AG09309 (cell line): Measurements from ENCODE around the gene TSPAN15.

Experiments used
- DNase-seq: peaks from one replicate; pipeline ENCODE4 v3.0.0-alpha.2; 2010; ENCODE audit warnings: low read depth
- H3K4me3 ChIP-seq: 2 replicates; pipeline ENCODE4 v1.5.1; 2011; ENCODE audit warnings: mild to moderate bottlenecking, low read depth, low read length, moderate library complexity; ENCODE audit not compliant: control insufficient read depth
- CTCF ChIP-seq: IDR thresholded peaks from 2 replicates; pipeline ENCODE4 v1.5.1; 2011; ENCODE audit warnings: mild to moderate bottlenecking, low read depth, low read length, inconsistent platforms; ENCODE audit not compliant: insufficient read depth, control insufficient read depth; ENCODE audit errors: missing control alignments

The TSPAN15 gene

GRCh38 chr10:69451784-69452251 is 553 bp downstream of the TSPAN15 start:
- no peak for DNase-seq
- H3K4me3 ChIP-seq: peak overlapping the region; percentile 45
- TF ChIP-seq CTCF: no peak

GRCh38 chr10:69452676-69453415 is 1.6 kb downstream of the TSPAN15 start:
- H3K4me3 ChIP-seq: no peak overlapping the region

DNA sequence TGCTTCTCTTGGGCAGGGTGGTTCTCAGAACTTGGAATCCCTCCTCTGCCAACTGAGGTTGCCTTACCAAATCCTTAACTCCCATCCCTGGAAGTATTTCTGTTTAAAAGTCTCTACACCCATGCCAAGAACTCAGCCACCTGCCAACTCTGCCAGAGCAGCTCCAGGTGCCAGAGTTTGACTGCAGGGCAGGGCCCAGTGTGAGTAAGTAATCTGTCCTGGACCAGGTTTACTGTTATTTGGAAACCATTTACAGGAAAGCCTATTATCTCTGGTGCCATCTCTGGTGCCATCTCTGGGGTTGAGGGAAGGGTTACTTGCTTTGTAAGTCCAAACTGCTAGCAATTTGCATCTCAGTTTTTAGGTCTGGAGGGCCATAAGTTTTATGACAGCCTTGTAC is 2.5 kb downstream of the TSPAN15 start:
- no peak for TF ChIP-seq CTCF
- no peak for DNase-seq
- no peak overlapping the region for H3K4me3 ChIP-seq

More at GRCh38 chr10:69452676-69453415, 1.6 kb downstream of the TSPAN15 start:
- no peak for DNase-seq
- TF ChIP-seq CTCF: no peak

GRCh38 chr10:69455006-69455763 is 3.9 kb downstream of the TSPAN15 start:
- no peak for DNase-seq
- no peak for TF ChIP-seq CTCF
- H3K4me3 ChIP-seq: no peak overlapping the region

- no peak for DNase-seq
- TF ChIP-seq CTCF: no peak
- H3K4me3 ChIP-seq: no peak overlapping the region
These were observed 5.8 kb downstream of the TSPAN15 start for GRCh38 chr10:69456880-69457693.

GRCh38 chr10:69457771-69458237 is 6.5 kb downstream of the TSPAN15 start:
- H3K4me3 ChIP-seq: no peak overlapping the region
- no peak for TF ChIP-seq CTCF
- no peak for DNase-seq
